Neural progenitor cell (in vitro differentiated cells): ENCODE results near the gene WRAP73.

ENCODE experiments used
- CTCF ChIP-seq: fragments of 200-600 bp; sonication (generic); IDR thresholded peaks from 2 replicates; pipeline ENCODE4 v1.5.1; 2017; ENCODE audit warnings: antibody characterized with exemption, mild to moderate bottlenecking
- EZH2 ChIP-seq: fragments of 200-600 bp; sonication (generic); IDR thresholded peaks from 2 replicates; pipeline ENCODE4 v1.6.1; 2017; ENCODE audit warnings: antibody characterized with exemption, mild to moderate bottlenecking, moderate library complexity
- EZH2phosphoT487 ChIP-seq: fragments of 200-600 bp; sonication (generic); IDR thresholded peaks from 2 replicates; pipeline ENCODE4 v1.6.1; 2017; ENCODE audit warnings: antibody characterized with exemption

- TF ChIP-seq EZH2 (no peak), CTCF (no peak), EZH2phosphoT487 (no peak)
Observed at GRCh38 chr1:3620708-3621107, 29.2 kb downstream of the WRAP73 start.
